Testis (tissue), 3 donors: Measurements from ENCODE around the gene SLC6A7. TPM values are rescaled to one million over a fixed set of nuclear protein-coding genes. Genes with fewer than 3 reads are reported as not detected.
"Not testable (repeated sequence)": the region's sequence is repeated elsewhere in the genome, so short reads cannot be mapped to it uniquely, and the experiment has no call there.

Source experiments
- DNase-seq: peaks from one replicate; pipeline ENCODE4 v3.0.0-alpha.2; 2019
- H3K27ac ChIP-seq, 2 donors: fragments of 200-600 bp; sonication (generic); one replicate each; pipeline ENCODE4 v1.5.1; 2019
- H3K27me3 ChIP-seq: fragments of 200-600 bp; sonication (generic); one replicate; pipeline ENCODE4 v1.5.1; 2019
- H3K36me3 ChIP-seq: fragments of 200-600 bp; sonication (generic); one replicate; pipeline ENCODE4 v1.5.1; 2017; ENCODE audit warnings: low read depth; ENCODE audit errors: missing control alignments
- H3K4me1 ChIP-seq: fragments of 200-600 bp; sonication (generic); one replicate; pipeline ENCODE4 v1.5.1; 2019
- H3K4me3 ChIP-seq, 2 donors: fragments of 200-600 bp; sonication (generic); one replicate each; pipeline ENCODE4 v1.5.1; 2017 to 2019
- H3K9me3 ChIP-seq: fragments of 200-600 bp; sonication (generic); one replicate; pipeline ENCODE4 v1.5.1; 2017
- POLR2A ChIP-seq: fragments of 450-650 bp; IDR thresholded peaks from one replicate; pipeline ENCODE4 v1.6.1; 2017; ENCODE audit warnings: antibody characterized with exemption, mild to moderate bottlenecking, moderate library complexity
- WGBS, 2 donors: methylation state at CpG; one replicate each; pipeline ENCODE4 v1.1.5; 2018; 5-methylcytosine and 5-hydroxymethylcytosine counted together
- intact Hi-C: fragments of 100-400 bp; cut with DNase I; formaldehyde crosslinking; loops from one replicate; pipeline ENCODE4 v1.15.1; 2023; ENCODE audit warnings: low total_unique reads
- polyA plus RNA-seq: library from polyadenylated mRNA; stranded (reverse); fragments of 350-450 nt; fragmentation: Illumina TruSeq; extraction: RNeasy Lipid Tissue Mini Kit (QIAGEN cat#74804); gene quantifications from one replicate; pipeline ENCODE4 v1.2.3, GENCODE V29; 2014; ENCODE audit warnings: low read depth, low replicate concordance; ENCODE audit not compliant: insufficient read depth
- total RNA-seq, 2 donors: library from RNA; depleted of rRNA; stranded (reverse); fragments of >200 nt; gene quantifications; one replicate each; pipeline ENCODE4 v1.2.3, GENCODE V29; 2016
- TF ChIP-seq, protein P1 (sequence below), 3 experiments: fragments of 450-650 bp in 2 of 3; fragments of 200-600 bp in 1 of 3; sonication (generic) in 1 of 3; IDR thresholded peaks; one replicate each; pipeline ENCODE4 v1.5.1; 2016 to 2019; ENCODE audit warnings: antibody characterized with exemption in 3 of 3, mild to moderate bottlenecking in 2 of 3, moderate library complexity in 1 of 3

SLC6A7 gene
- total and polyA plus RNA-seq, 3 donors from 2014 or later = 0.12 TPM; not detected in 2

DNA sequence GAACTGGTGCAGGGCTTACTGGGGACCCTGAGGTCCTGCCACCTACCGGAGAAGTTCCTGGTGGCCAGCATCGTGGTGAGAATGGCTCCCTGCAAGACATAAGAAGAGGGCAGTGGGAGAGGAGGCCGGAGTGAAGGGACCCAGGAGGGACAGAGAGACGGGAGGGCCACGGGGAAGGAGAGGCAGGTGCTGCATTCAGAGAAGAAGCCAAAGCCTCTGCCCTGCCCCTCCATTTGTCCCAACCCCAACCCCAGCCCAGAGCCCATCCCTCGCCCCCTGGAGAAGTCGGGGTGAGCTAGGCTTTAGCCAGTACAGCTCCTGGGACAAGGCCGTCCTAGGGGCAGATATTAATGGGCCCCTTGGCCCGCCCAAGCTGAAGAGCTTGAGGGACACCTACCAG is 57.9 kb downstream of the SLC6A7 start:
- H3K27ac ChIP-seq = no peak overlapping the region
- H3K4me1 ChIP-seq = peaks cover 5% of the 10 kb centered on the region
- no peak for TF ChIP-seq POLR2A
- no peaks in the 10 kb centered on the region for H3K9me3 ChIP-seq
- intact Hi-C loops = no loop called here
- no peaks in the 10 kb centered on the region for H3K27me3 ChIP-seq
- H3K4me3 ChIP-seq = no peak overlapping the region
- no peak for DNase-seq
- WGBS, 2 donors = 93 to 95% methylated on average over 8 to 9 of the region's 9 CpGs
- H3K36me3 ChIP-seq = no peaks in the 10 kb centered on the region

GRCh38 chr5:150248493-150248892 is 58.6 kb downstream of the SLC6A7 start:
- H3K27me3 ChIP-seq, DNase-seq, H3K36me3 ChIP-seq, intact Hi-C loops, H3K4me1 ChIP-seq, H3K27ac ChIP-seq, H3K9me3 ChIP-seq, H3K4me3 ChIP-seq: not testable (repeated sequence)
- 91 to 93% methylated on average over 5 to 6 of the region's 6 CpGs for WGBS, 2 donors

GRCh38 chr5:150248946-150249345 is 59.1 kb downstream of the SLC6A7 start:
- H3K9me3 ChIP-seq = no peaks in the 10 kb centered on the region
- WGBS, 2 donors = 100% methylated on average over 3 of the region's 3 CpGs; no CpG with 5 or more reads in 1 of the 2 donors
- intact Hi-C loops = no loop called here
- peaks cover 5% of the 10 kb centered on the region for H3K4me1 ChIP-seq
- H3K27ac ChIP-seq = no peak overlapping the region
- DNase-seq = no peak
- no peaks in the 10 kb centered on the region for H3K36me3 ChIP-seq
- no peak overlapping the region for H3K4me3 ChIP-seq
- no peaks in the 10 kb centered on the region for H3K27me3 ChIP-seq
- TF ChIP-seq, protein P1, sequence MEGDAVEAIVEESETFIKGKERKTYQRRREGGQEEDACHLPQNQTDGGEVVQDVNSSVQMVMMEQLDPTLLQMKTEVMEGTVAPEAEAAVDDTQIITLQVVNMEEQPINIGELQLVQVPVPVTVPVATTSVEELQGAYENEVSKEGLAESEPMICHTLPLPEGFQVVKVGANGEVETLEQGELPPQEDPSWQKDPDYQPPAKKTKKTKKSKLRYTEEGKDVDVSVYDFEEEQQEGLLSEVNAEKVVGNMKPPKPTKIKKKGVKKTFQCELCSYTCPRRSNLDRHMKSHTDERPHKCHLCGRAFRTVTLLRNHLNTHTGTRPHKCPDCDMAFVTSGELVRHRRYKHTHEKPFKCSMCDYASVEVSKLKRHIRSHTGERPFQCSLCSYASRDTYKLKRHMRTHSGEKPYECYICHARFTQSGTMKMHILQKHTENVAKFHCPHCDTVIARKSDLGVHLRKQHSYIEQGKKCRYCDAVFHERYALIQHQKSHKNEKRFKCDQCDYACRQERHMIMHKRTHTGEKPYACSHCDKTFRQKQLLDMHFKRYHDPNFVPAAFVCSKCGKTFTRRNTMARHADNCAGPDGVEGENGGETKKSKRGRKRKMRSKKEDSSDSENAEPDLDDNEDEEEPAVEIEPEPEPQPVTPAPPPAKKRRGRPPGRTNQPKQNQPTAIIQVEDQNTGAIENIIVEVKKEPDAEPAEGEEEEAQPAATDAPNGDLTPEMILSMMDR (IDR thresholded peaks at IDR 0.05) = no peak
- no peak for TF ChIP-seq POLR2A

DNA sequence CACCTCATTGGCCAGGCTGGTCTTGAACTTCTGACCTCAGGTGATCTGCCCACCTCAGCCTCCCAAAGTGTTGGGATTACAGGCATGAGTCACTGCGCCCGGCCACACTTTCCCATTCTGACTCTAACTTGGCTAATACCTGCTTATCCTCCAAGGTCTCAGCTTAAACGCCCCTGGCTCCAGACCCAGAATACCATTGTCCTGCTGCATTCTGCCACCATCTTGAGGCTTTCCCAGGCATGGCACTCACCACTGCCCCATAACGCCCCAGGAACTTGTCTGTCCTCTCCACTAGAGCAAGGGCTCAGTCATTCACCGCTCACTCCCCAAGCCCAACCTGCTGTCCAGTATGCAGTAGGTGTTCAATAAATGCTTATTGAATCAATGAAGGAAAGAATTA is 59.9 kb downstream of the SLC6A7 start:
- TF ChIP-seq, protein P1 (IDR thresholded peaks at IDR 0.05) = no peak
- no peak for TF ChIP-seq POLR2A
- H3K27me3 ChIP-seq = no peaks in the 10 kb centered on the region
- no peaks in the 10 kb centered on the region for H3K9me3 ChIP-seq
- no peak overlapping the region for H3K4me3 ChIP-seq
- WGBS, 2 donors = 93 to 96% methylated on average over 5 of the region's 5 CpGs
- intact Hi-C loops = no loop called here
- no peak overlapping the region for H3K27ac ChIP-seq
- no peak for DNase-seq
- H3K36me3 ChIP-seq = no peaks in the 10 kb centered on the region
- peaks cover 5% of the 10 kb centered on the region for H3K4me1 ChIP-seq

DNA sequence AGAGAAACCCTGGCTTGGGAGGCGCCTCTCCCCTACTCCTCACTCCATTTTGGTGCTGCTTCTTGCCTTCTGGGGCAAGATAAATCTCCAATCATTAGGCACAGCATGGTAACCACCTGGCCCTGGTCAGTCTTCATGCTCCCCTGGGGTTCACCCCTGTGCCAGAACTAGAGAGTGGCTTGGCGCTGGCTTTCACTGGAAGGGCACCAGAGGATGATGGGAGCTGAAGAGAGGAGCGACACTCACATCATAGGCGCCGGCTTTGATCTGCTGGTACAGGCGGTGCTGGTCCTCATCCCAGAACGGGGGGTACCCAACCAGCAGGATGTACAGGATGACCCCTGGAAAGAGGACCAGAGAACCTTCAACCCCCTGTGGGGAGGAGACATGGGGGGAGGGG is 61.6 kb downstream of the SLC6A7 start:
- 91 to 93% methylated on average over 7 of the region's 7 CpGs for WGBS, 2 donors

GRCh38 chr5:150252489-150252888 is 62.6 kb downstream of the SLC6A7 start:
- Histone ChIP-seq H3K27ac (no peak overlapping the region), H3K36me3 (no peaks in the 10 kb centered on the region), H3K9me3 (no peaks in the 10 kb centered on the region), H3K4me1 (no peaks in the 10 kb centered on the region), H3K27me3 (no peaks in the 10 kb centered on the region), H3K4me3 (no peak overlapping the region)
- intact Hi-C loops = no loop called here
- TF ChIP-seq, protein P1 (IDR thresholded peaks at IDR 0.05) = no peak
- 93 to 95% methylated on average over 6 of the region's 6 CpGs for WGBS, 2 donors
- DNase-seq = no peak

More for the DNA sequence above, 61.6 kb downstream of the SLC6A7 start:
- H3K4me1 ChIP-seq = no peaks in the 10 kb centered on the region
- H3K27ac ChIP-seq = no peak overlapping the region
- no peak for TF ChIP-seq POLR2A
- TF ChIP-seq, protein P1 (IDR thresholded peaks at IDR 0.05) = no peak
- intact Hi-C loops = no loop called here
- H3K9me3 ChIP-seq = no peaks in the 10 kb centered on the region
- H3K4me3 ChIP-seq = no peak overlapping the region
- no peaks in the 10 kb centered on the region for H3K27me3 ChIP-seq
- DNase-seq = no peak
- H3K36me3 ChIP-seq = no peaks in the 10 kb centered on the region
